ENCODE data around the gene RUBCN. TPM values are rescaled to one million over a fixed set of nuclear protein-coding genes. Genes with fewer than 3 reads are reported as not detected.
A peak's percentile ranks its signal among the peaks of the same experiment; 100 is the strongest.

The RUBCN gene
- total RNA-seq, 1 donor from 2014 or later = 217 TPM

- intact Hi-C loops (cut with micrococcal nuclease) = loop anchor here (2.0 to 5.0 kb wide), 2 partner anchors 32 to 96 kb away; no protein-coding TSS in a partner anchor
- Mint-ChIP-seq H3K9me3 (no peaks in the 10 kb centered on the region), H3K36me3 (ENCODE audit: low read depth) (peaks cover 14% of the 10 kb centered on the region), H3K27ac (peak overlapping the region; percentile 91), H3K4me1 (peaks cover 48% of the 10 kb centered on the region), H3K4me3 (peak overlapping the region; percentile 97), H3K27me3 (no peaks in the 10 kb centered on the region)
- POLR2A ChIA-PET = interaction anchor here (0.6 to 3.9 kb wide), 13 partner anchors 8 to 47 kb away, joined by 3 to 61 read pairs (median 4); partner anchors contain the start of genes LRCH3 and RUBCN
- DNase-seq = no peak
- ATAC-seq (ENCODE audit: low read depth) = no peak
- CTCF ChIA-PET = interaction anchor here (0.8 to 1.6 kb wide), 7 partner anchors 16 to 52 kb away, joined by 3 to 4 read pairs (median 3); partner anchors contain the start of gene LRCH3
- no peak for TF ChIP-seq CTCF (IDR thresholded peaks at IDR 0.05)
Observed at GRCh38 chr3:197750858-197751737, 14.4 kb upstream of the RUBCN start.

- intact Hi-C loops (cut with micrococcal nuclease) = loop anchor here (2.0 to 5.0 kb wide), 2 partner anchors 32 to 97 kb away; no protein-coding TSS in a partner anchor
- DNase-seq (peak; percentile 61), ATAC-seq (ENCODE audit: low read depth) (peak; percentile 40)
- TF ChIP-seq CTCF (IDR thresholded peaks at IDR 0.05) = no peak
- ChIA-PET POLR2A (interaction anchor here (0.6 to 3.9 kb wide), 11 partner anchors 9 to 48 kb away, joined by 3 to 61 read pairs (median 7); partner anchors contain the start of genes LRCH3 and RUBCN), CTCF (interaction anchor here (0.8 to 1.6 kb wide), 5 partner anchors 27 to 52 kb away, joined by 3 to 4 read pairs (median 3); partner anchors contain the start of gene LRCH3)
- peaks cover 45% of the 10 kb centered on the region for H3K4me1 Mint-ChIP-seq
- no peaks in the 10 kb centered on the region for H3K27me3 Mint-ChIP-seq
- H3K36me3 Mint-ChIP-seq (ENCODE audit: low read depth) = peaks cover 13% of the 10 kb centered on the region
- no peaks in the 10 kb centered on the region for H3K9me3 Mint-ChIP-seq
- H3K27ac Mint-ChIP-seq = peak overlapping the region; percentile 91
- H3K4me3 Mint-ChIP-seq = peak overlapping the region; percentile 97
Observed at GRCh38 chr3:197750396-197750831, 13.7 kb upstream of the RUBCN start.

GRCh38 chr3:197749601-197750395 lies 13.1 kb upstream of the RUBCN start, which contains the start of gene FYTTD1:
FYTTD1 (plus strand) TSS chr3:197749883; CDS start chr3:197749972, 89 bp downstream.
- no peak for TF ChIP-seq CTCF (IDR thresholded peaks at IDR 0.05)
- intact Hi-C loops (cut with micrococcal nuclease) = loop anchor here (1.0 to 5.0 kb wide), 7 partner anchors 13 to 150 kb away; partner anchors contain the start of gene RUBCN
- Mint-ChIP-seq H3K36me3 (ENCODE audit: low read depth) (peaks cover 13% of the 10 kb centered on the region), H3K27ac (peak within 1 kb of the TSS; percentile 94), H3K4me3 (peak within 1 kb of the TSS; percentile 97), H3K27me3 (no peaks in the 10 kb centered on the region), H3K4me1 (peaks cover 42% of the 10 kb centered on the region), H3K9me3 (no peaks in the 10 kb centered on the region)
- ATAC-seq (ENCODE audit: low read depth) (peak; percentile 91), DNase-seq (peak; percentile 95)
- POLR2A ChIA-PET = interaction anchor here (0.7 to 3.9 kb wide), 14 partner anchors 8 to 76 kb away, joined by 3 to 61 read pairs (median 6); partner anchors contain the start of genes LRCH3 and RUBCN
- CTCF ChIA-PET = interaction anchor here (0.8 to 1.6 kb wide), 8 partner anchors 13 to 78 kb away, joined by 3 to 5 read pairs (median 4); partner anchors contain the start of gene RUBCN

- no peaks in the 10 kb centered on the region for H3K9me3 Mint-ChIP-seq
- H3K27me3 Mint-ChIP-seq = no peaks in the 10 kb centered on the region
- H3K36me3 Mint-ChIP-seq (ENCODE audit: low read depth) = peaks cover 13% of the 10 kb centered on the region
- H3K4me1 Mint-ChIP-seq = peaks cover 38% of the 10 kb centered on the region
- POLR2A ChIA-PET = interaction anchor here (0.7 to 3.9 kb wide), 11 partner anchors 11 to 75 kb away, joined by 3 to 61 read pairs (median 4); partner anchors contain the start of genes LRCH3 and RUBCN
- intact Hi-C loops (cut with micrococcal nuclease) = loop anchor here (1.0 kb wide), 5 partner anchors 13 to 150 kb away; partner anchors contain the start of gene RUBCN
- CTCF ChIA-PET = interaction anchor here (0.7 to 1.6 kb wide), 9 partner anchors 13 to 79 kb away, joined by 3 to 5 read pairs (median 3); partner anchors contain the start of gene RUBCN
- ATAC-seq (ENCODE audit: low read depth) = peak; percentile 48
- no peak for DNase-seq
- H3K4me3 Mint-ChIP-seq = peak overlapping the region; percentile 97
- TF ChIP-seq CTCF (IDR thresholded peaks at IDR 0.05) = no peak
- peak overlapping the region; percentile 94 for H3K27ac Mint-ChIP-seq
Observed at GRCh38 chr3:197749315-197749600, 12.6 kb upstream of the RUBCN start.

Data from activated B cell treated with CpG ODN at 0.5 μM for 24 hours (primary cell).